HCT116 (cell line): ENCODE results near the gene SERPINI1. TPM values are rescaled to one million over a fixed set of nuclear protein-coding genes. Genes with fewer than 3 reads are reported as not detected.

ENCODE experiments used
- ATAC-seq: fragments of 200-7000 bp; cut with Tn5 transposase; 2 replicates; pipeline ENCODE4 v1.9.1; 2020; ENCODE audit warnings: mild to moderate bottlenecking, moderate library complexity
- BruUV-seq: library from RNA; stranded (reverse); fragments of 400-500 nt; replicated peaks from 2 replicates; lab custom pipeline; 2021; lab: Mats Ljungman, UMichigan
- CTCF ChIA-PET: fragments of 300-600 bp; sonication (Branson Sonifier 250); formaldehyde crosslinking; loops from one replicate; lab custom pipeline; 2021; ENCODE audit warnings: antibody characterized with exemption; lab: Charles Lee
- POLR2A ChIA-PET: fragments of 300-600, 350-600 bp; sonication (Branson Sonifier 250); formaldehyde crosslinking; loops from one replicate; lab custom pipeline; 2021; ENCODE audit warnings: antibody characterized with exemption; lab: Charles Lee
- RAD21 ChIA-PET, 2 experiments: fragments of 300-600 bp; sonication (Branson Sonifier 250); formaldehyde crosslinking; loops; one replicate each; lab custom pipeline; 2023; ENCODE audit warnings: low total read pairs in 2 of 2; ENCODE audit not compliant: uncharacterized antibody in 2 of 2, unreplicated experiment in 2 of 2, low non-redundant PET in 1 of 2; lab: Charles Lee
- DNase-seq: peaks from one replicate; pipeline ENCODE4 v3.0.0-alpha.2; 2010; ENCODE audit warnings: low read depth, low spot score
- H2AFZ ChIP-seq: fragments of 200-600 bp; shearing (Covaris generic), sonication (generic); 2 replicates; pipeline ENCODE4 v1.6.1; 2017; ENCODE audit warnings: low read depth, mixed run types, mixed read lengths, antibody characterized with exemption, low read length; ENCODE audit not compliant: poor library complexity, severe bottlenecking
- H3K27ac ChIP-seq: 2 replicates; pipeline ENCODE4 v1.5.1; 2012; ENCODE audit warnings: low read depth, low read length
- H3K27me3 ChIP-seq: fragments of 200-600 bp; sonication (generic); 2 replicates; pipeline ENCODE4 v1.6.1; 2016; ENCODE audit warnings: mixed run types, low read length, mixed read lengths; ENCODE audit not compliant: insufficient read depth
- H3K36me3 ChIP-seq, 2 experiments: fragments of 200-500 bp in 1 of 2; fragments of 200-600 bp in 1 of 2; sonication (Bioruptor generic) in 1 of 2; sonication (generic) in 1 of 2; 2 replicates each; pipeline versions ENCODE4 v1.5.1 to v1.6.1; 2014 to 2016; ENCODE audit warnings: low read length in 2 of 2, inconsistent platforms in 1 of 2, mixed read lengths in 1 of 2, mixed run types in 1 of 2; ENCODE audit not compliant: insufficient read depth in 2 of 2, control insufficient read depth in 1 of 2
- H3K4me1 ChIP-seq, 2 experiments: fragments of 200-600 bp in 1 of 2; sonication (generic) in 1 of 2; 2 replicates each; pipeline versions ENCODE4 v1.5.1 to v1.6.1; 2012 to 2017; ENCODE audit warnings: low read length in 2 of 2, inconsistent platforms in 1 of 2, mild to moderate bottlenecking in 1 of 2, mixed read lengths in 1 of 2, mixed run types in 1 of 2, moderate library complexity in 1 of 2; ENCODE audit not compliant: insufficient read depth in 2 of 2, control insufficient read depth in 1 of 2
- H3K4me2 ChIP-seq: fragments of 200-600 bp; sonication (generic); 2 replicates; pipeline ENCODE4 v1.6.1; 2017; ENCODE audit warnings: mixed run types, low read length, mixed read lengths
- H3K4me3 ChIP-seq, 2 experiments: fragments of 200-600 bp in 1 of 2; sonication (generic) in 1 of 2; replicated peaks in 1 of 2; 2 replicates each; pipeline ENCODE4 v1.5.1; 2011 to 2016; ENCODE audit warnings: low read length in 2 of 2, control low read depth in 1 of 2, low read depth in 1 of 2, mild to moderate bottlenecking in 1 of 2, mixed read lengths in 1 of 2, mixed run types in 1 of 2
- H3K79me2 ChIP-seq: fragments of 200-600 bp; sonication (generic); 2 replicates; pipeline ENCODE4 v1.6.1; 2017; ENCODE audit warnings: mild to moderate bottlenecking, mixed run types, low read length, moderate library complexity, mixed read lengths; ENCODE audit not compliant: insufficient read depth
- H3K9ac ChIP-seq: fragments of 200-600 bp; sonication (generic); 2 replicates; pipeline ENCODE4 v1.6.1; 2016; ENCODE audit warnings: low read length, mixed read lengths
- H3K9me2 ChIP-seq: fragments of 200-600 bp; sonication (generic), shearing (Covaris generic); 2 replicates; pipeline ENCODE4 v1.6.1; 2017; ENCODE audit warnings: mixed run types, mild to moderate bottlenecking, moderate library complexity; ENCODE audit not compliant: insufficient read depth
- H3K9me3 ChIP-seq, 2 experiments: fragments of 200-500 bp in 1 of 2; fragments of 200-600 bp in 1 of 2; sonication (Bioruptor generic) in 1 of 2; sonication (generic) in 1 of 2; 2 replicates each; pipeline ENCODE4 v1.6.1; 2014 to 2017; ENCODE audit warnings: low read length in 2 of 2, mixed read lengths in 2 of 2, inconsistent platforms in 1 of 2, low read depth in 1 of 2, mild to moderate bottlenecking in 1 of 2, mixed run types in 1 of 2, moderate library complexity in 1 of 2; ENCODE audit not compliant: control insufficient read depth in 1 of 2, insufficient read depth in 1 of 2
- H4K20me1 ChIP-seq: fragments of 200-600 bp; sonication (generic), shearing (Covaris generic); 2 replicates; pipeline ENCODE4 v1.6.1; 2017; ENCODE audit warnings: mixed run types, mild to moderate bottlenecking, moderate library complexity; ENCODE audit not compliant: insufficient read depth
- ATF3 ChIP-seq: IDR thresholded peaks from 2 replicates; pipeline ENCODE4 v1.6.1; 2012
- CBX3 ChIP-seq: IDR thresholded peaks from 2 replicates; pipeline ENCODE4 v1.6.1; 2012; ENCODE audit warnings: low read depth
- CEBPB ChIP-seq: IDR thresholded peaks from 2 replicates; pipeline ENCODE4 v1.6.1; 2012; ENCODE audit warnings: low read depth
- ELF1 ChIP-seq: IDR thresholded peaks from 2 replicates; pipeline ENCODE4 v1.6.1; 2012; ENCODE audit warnings: low read depth, borderline replicate concordance
- FOSL1 ChIP-seq: IDR thresholded peaks from 2 replicates; pipeline ENCODE4 v1.6.1; 2012; ENCODE audit warnings: low read depth
- JUND ChIP-seq: IDR thresholded peaks from 2 replicates; pipeline ENCODE4 v1.6.1; 2012
- POLR2AphosphoS5 ChIP-seq: IDR thresholded peaks from 2 replicates; pipeline ENCODE4 v1.6.1; 2011; ENCODE audit warnings: mild to moderate bottlenecking, low read depth, low read length, moderate library complexity
- RAD21 ChIP-seq: IDR thresholded peaks from 2 replicates; pipeline ENCODE4 v1.6.1; 2012; ENCODE audit warnings: low read depth, mild to moderate bottlenecking
- REST ChIP-seq: IDR thresholded peaks from 2 replicates; pipeline ENCODE4 v1.6.1; 2012; ENCODE audit warnings: low read depth
- SIN3A ChIP-seq: IDR thresholded peaks from 2 replicates; pipeline ENCODE4 v1.6.1; 2012; ENCODE audit warnings: low read depth
- SP1 ChIP-seq: IDR thresholded peaks from 2 replicates; pipeline ENCODE4 v1.6.1; 2012; ENCODE audit warnings: low read depth
- SRF ChIP-seq: IDR thresholded peaks from 2 replicates; pipeline ENCODE4 v1.6.1; 2012; ENCODE audit warnings: low read depth
- YY1 ChIP-seq: IDR thresholded peaks from 2 replicates; pipeline ENCODE4 v1.6.1; 2011; ENCODE audit warnings: low read length, low read depth, moderate library complexity, mild to moderate bottlenecking; ENCODE audit not compliant: insufficient replicate concordance; ENCODE audit errors: extremely low read depth
- ZBTB33 ChIP-seq: IDR thresholded peaks from 2 replicates; pipeline ENCODE4 v1.6.1; 2011; ENCODE audit warnings: mild to moderate bottlenecking, low read length, moderate library complexity; ENCODE audit not compliant: insufficient replicate concordance; ENCODE audit errors: extremely low read depth
- ZFX ChIP-seq: fragments of 450-650 bp; IDR thresholded peaks from 2 replicates; pipeline ENCODE4 v1.6.1; 2017
- intact Hi-C: fragments of 100-400 bp; cut with micrococcal nuclease; formaldehyde crosslinking; loops from 2 replicates; pipeline ENCODE4 v1.10.0; 2022
- total RNA-seq: library from RNA; stranded (reverse); gene quantifications from one replicate; pipeline ENCODE4 v1.2.1, GENCODE V29; 2021; ENCODE audit not compliant: unreplicated experiment

Gene SERPINI1
- total RNA-seq, 1 experiment from 2014 or later = 6.5 TPM

GRCh38 chr3:167830007-167830406, 94.5 kb downstream of the SERPINI1 start:
- CTCF ChIA-PET = no interaction called here
- RAD21 ChIA-PET = no interaction called here
- no peak overlapping the region for H3K4me3 ChIP-seq
- POLR2A ChIA-PET = no interaction called here
- H3K36me3 ChIP-seq = no peaks in the 10 kb centered on the region
- no peak overlapping the region for H3K27ac ChIP-seq
- no peak overlapping the region for H3K9ac ChIP-seq
- no peak overlapping the region for H2AFZ ChIP-seq
- H3K4me2 ChIP-seq = no peak overlapping the region
- DNase-seq (no peak), ATAC-seq (no peak)
- intact Hi-C loops = no loop called here
- no peaks in the 10 kb centered on the region for H3K9me2 ChIP-seq
- no TSS peak for BruUV-seq
- no peaks in the 10 kb centered on the region for H3K4me1 ChIP-seq
- H4K20me1 ChIP-seq = no peaks in the 10 kb centered on the region
- H3K79me2 ChIP-seq = no peaks in the 10 kb centered on the region
- no peak for TF ChIP-seq RAD21
- TF ChIP-seq ELF1 = no peak
- TF ChIP-seq ZFX = no peak
- TF ChIP-seq CBX3 = no peak
- TF ChIP-seq CEBPB = no peak
- TF ChIP-seq SRF = no peak
- TF ChIP-seq SIN3A = no peak
- TF ChIP-seq ZBTB33 = no peak
- TF ChIP-seq SP1 = no peak
- TF ChIP-seq FOSL1 = no peak
- TF ChIP-seq ATF3 = no peak
- no peak for TF ChIP-seq REST
- no peak for TF ChIP-seq JUND
- TF ChIP-seq POLR2AphosphoS5 = no peak
- no peak for TF ChIP-seq YY1
- TF ChIP-seq, all 23 proteins: peak for 0
- Histone ChIP-seq H3K9me3 (no peaks in the 10 kb centered on the region), H3K27me3 (no peaks in the 10 kb centered on the region)
